Thyroid gland (tissue), 4 donors: Measurements from ENCODE around the gene MAGEA6. TPM values are rescaled to one million over a fixed set of nuclear protein-coding genes. Genes with fewer than 3 reads are reported as not detected.

Experiments used
- DNase-seq, 2 donors: peaks; one replicate each; pipeline ENCODE4 v3.0.0-alpha.2; 2019
- H3K27ac ChIP-seq, 3 donors: fragments of 200-600 bp; sonication (generic); 1 replicate in 2 of 3; 2 replicates in 1 of 3; pipeline ENCODE4 v1.5.1; 2016 to 2019; ENCODE audit warnings: mild to moderate bottlenecking in 1 of 3, moderate library complexity in 1 of 3
- H3K27me3 ChIP-seq: fragments of 200-600 bp; sonication (generic); one replicate; pipeline ENCODE4 v1.5.1; 2019
- H3K36me3 ChIP-seq, 2 donors: fragments of 200-600 bp; sonication (generic); one replicate each; pipeline ENCODE4 v1.5.1; 2016 to 2019
- H3K4me1 ChIP-seq, 2 donors: fragments of 200-600 bp; sonication (generic); one replicate each; pipeline ENCODE4 v1.5.1; 2017 to 2019
- H3K4me3 ChIP-seq, 3 donors: fragments of 200-600 bp; sonication (generic); replicated peaks in 1 of 3; 1 replicate in 2 of 3; 2 replicates in 1 of 3; pipeline ENCODE4 v1.5.1; 2016; ENCODE audit warnings: mild to moderate bottlenecking in 1 of 3
- H3K9me3 ChIP-seq: fragments of 200-600 bp; sonication (generic); one replicate; pipeline ENCODE4 v1.5.1; 2017
- POLR2A ChIP-seq, 2 donors: fragments of 450-650 bp; IDR thresholded peaks; one replicate each; pipeline ENCODE4 v1.6.1; 2017; ENCODE audit warnings: antibody characterized with exemption in 2 of 2, mild to moderate bottlenecking in 2 of 2, moderate library complexity in 1 of 2
- WGBS, 2 donors: methylation state at CpG; one replicate each; pipeline ENCODE4 v1.1.5; 2017; 5-methylcytosine and 5-hydroxymethylcytosine counted together
- intact Hi-C: fragments of 100-400 bp; cut with DNase I; formaldehyde crosslinking; loops from one replicate; pipeline ENCODE4 v1.15.1; 2023
- total RNA-seq, 4 donors: library from RNA; depleted of rRNA; stranded (reverse); fragments of >200 nt; gene quantifications; one replicate each; pipeline ENCODE4 v1.2.3, GENCODE V29; 2016
- TF ChIP-seq, protein P1 (sequence below), 6 experiments: fragments of 200-600 bp in 3 of 6; fragments of 450-650 bp in 3 of 6; sonication (generic) in 3 of 6; IDR thresholded peaks; one replicate each; pipeline ENCODE4 v1.5.1; 2016 to 2019; ENCODE audit warnings: antibody characterized with exemption in 6 of 6, mild to moderate bottlenecking in 2 of 6, inconsistent platforms in 1 of 6, moderate library complexity in 1 of 6

The MAGEA6 gene
- total RNA-seq, 4 donors from 2014 or later: not detected

DNA sequence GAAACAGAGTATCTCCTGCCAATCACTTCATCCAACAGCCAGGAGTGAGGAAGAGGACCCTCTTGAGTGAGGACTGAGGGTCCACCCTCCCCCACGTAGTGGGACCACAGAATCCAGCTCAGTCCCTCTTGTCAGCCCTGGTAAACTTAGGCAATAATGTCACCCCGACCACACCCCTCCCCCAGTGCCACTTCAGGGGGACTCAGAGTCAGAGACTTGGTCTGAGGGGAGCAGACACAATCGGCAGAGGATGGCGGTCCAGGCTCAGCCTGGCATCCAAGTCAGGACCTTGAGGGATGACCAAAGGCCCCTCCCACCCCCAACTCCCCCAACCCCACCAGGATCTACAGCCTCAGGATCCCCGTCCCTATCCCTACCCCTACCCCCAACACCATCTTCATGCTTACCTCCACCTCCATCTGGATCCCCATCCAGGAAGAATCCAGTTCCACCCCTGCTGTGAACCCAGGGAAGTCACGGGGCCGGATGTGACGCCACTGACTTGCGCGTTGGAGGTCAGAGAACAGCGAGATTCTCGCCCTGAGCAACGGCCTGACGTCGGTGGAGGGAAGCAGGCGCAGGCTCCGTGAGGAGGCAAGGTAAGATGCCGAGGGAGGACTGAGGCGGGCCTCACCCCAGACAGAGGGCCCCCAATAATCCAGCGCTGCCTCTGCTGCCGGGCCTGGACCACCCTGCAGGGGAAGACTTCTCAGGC is 36.1 kb downstream of the MAGEA6 start, which contains the start of the genes CSAG1 and MAGEA12:
TSS of gene CSAG1 (minus strand) at position 461 of the 715 bp plus-strand sequence. CDS start 1,261 bp downstream, outside the sequence.
TSS of gene MAGEA12 (plus strand) at position 497 of the 715 bp plus-strand sequence. CDS start 2,405 bp downstream, outside the sequence.
- 89 to 98% methylated on average over 8 of the region's 21 CpGs for WGBS, 2 donors
- Histone ChIP-seq H3K4me3 (no peak within 1 kb of the TSS), H3K27me3 (no peaks in the 10 kb centered on the region), H3K9me3 (no peaks in the 10 kb centered on the region), H3K27ac (no peak within 1 kb of the TSS), H3K4me1 (no peaks in the 10 kb centered on the region), H3K36me3 (no peaks in the 10 kb centered on the region)
- DNase-seq: no peak
- TF ChIP-seq, protein P1, sequence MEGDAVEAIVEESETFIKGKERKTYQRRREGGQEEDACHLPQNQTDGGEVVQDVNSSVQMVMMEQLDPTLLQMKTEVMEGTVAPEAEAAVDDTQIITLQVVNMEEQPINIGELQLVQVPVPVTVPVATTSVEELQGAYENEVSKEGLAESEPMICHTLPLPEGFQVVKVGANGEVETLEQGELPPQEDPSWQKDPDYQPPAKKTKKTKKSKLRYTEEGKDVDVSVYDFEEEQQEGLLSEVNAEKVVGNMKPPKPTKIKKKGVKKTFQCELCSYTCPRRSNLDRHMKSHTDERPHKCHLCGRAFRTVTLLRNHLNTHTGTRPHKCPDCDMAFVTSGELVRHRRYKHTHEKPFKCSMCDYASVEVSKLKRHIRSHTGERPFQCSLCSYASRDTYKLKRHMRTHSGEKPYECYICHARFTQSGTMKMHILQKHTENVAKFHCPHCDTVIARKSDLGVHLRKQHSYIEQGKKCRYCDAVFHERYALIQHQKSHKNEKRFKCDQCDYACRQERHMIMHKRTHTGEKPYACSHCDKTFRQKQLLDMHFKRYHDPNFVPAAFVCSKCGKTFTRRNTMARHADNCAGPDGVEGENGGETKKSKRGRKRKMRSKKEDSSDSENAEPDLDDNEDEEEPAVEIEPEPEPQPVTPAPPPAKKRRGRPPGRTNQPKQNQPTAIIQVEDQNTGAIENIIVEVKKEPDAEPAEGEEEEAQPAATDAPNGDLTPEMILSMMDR (IDR thresholded peaks at IDR 0.05): no peak
- TF ChIP-seq POLR2A (IDR thresholded peaks at IDR 0.05): no peak
- intact Hi-C loops: no loop called here

DNA sequence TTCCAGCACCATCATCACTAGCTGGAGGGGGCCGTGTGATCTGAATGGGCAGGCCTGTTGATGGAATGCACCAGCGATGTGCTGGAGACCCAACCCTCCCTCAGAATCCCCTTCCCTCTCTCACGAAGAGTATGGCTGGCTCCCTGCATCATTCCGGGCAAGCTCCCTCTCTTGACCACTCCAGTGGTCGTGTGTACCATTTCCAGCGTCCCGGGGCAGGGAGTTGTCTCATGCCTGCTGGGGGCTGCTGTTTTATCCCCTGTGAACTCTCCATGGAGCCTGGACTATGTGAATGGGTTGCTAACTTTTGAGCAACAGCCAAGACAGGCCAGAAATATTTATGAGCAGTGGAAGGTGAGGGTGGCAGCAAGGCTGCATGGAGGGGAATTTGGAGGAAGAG is 44.1 kb downstream of the MAGEA6 start:
- intact Hi-C loops: no loop called here
- Histone ChIP-seq H3K27me3 (no peaks in the 10 kb centered on the region), H3K4me1 (no peaks in the 10 kb centered on the region), H3K4me3 (no peak overlapping the region), H3K27ac (no peak overlapping the region), H3K9me3 (no peaks in the 10 kb centered on the region), H3K36me3 (no peaks in the 10 kb centered on the region)
- TF ChIP-seq, protein P1 (IDR thresholded peaks at IDR 0.05): no peak
- TF ChIP-seq POLR2A (IDR thresholded peaks at IDR 0.05): no peak
- WGBS, 2 donors: 67 to 73% methylated on average over 3 to 7 of the region's 7 CpGs
- DNase-seq: no peak

Other genes starting within 250 kb of the MAGEA6 start
- gene GABRQ, start 131.8 kb downstream of the MAGEA6 start, total RNA-seq: under 1 TPM in 3 of 4 donors, not detected in 1; under 0.01 to 0.15 (median 0.13) TPM
- gene MAGEA3, start 70.9 kb downstream of the MAGEA6 start, total RNA-seq: not detected
- gene CSAG2, start 60.4 kb downstream of the MAGEA6 start, total RNA-seq: not detected
- gene MAGEA2B, start 55.1 kb downstream of the MAGEA6 start, total RNA-seq: not detected
- gene CSAG1, start 36.0 kb downstream of the MAGEA6 start, total RNA-seq: not detected
- gene MAGEA12, start 35.9 kb downstream of the MAGEA6 start, total RNA-seq: not detected
- not detected for gene MAGEA2, start 15.8 kb downstream of the MAGEA6 start, total RNA-seq
- not detected for gene CSAG3, start 10.5 kb downstream of the MAGEA6 start, total RNA-seq
- 10 to 100 TPM; 41.9 to 64.7 (median 61.8) TPM for gene CETN2, start 61.1 kb upstream of the MAGEA6 start, total RNA-seq
- gene NSDHL, start 61.4 kb upstream of the MAGEA6 start, total RNA-seq: 10 to 100 TPM; 11.2 to 20.3 (median 17.0) TPM
- gene ZNF185, start 128.4 kb upstream of the MAGEA6 start, total RNA-seq: 10 to 100 TPM; 23.2 to 70.4 (median 39.0) TPM
- gene PNMA5, start 224.4 kb upstream of the MAGEA6 start, total RNA-seq: not detected